Pancreas (tissue), 10 donors: ENCODE measurements around the gene KIFC3. TPM values are rescaled to one million over a fixed set of nuclear protein-coding genes. Genes with fewer than 3 reads are reported as not detected.

Source experiments
- ATAC-seq, 4 donors: fragments of 200-7000 bp; cut with Tn5 transposase; one replicate each; pipeline versions ENCODE4 v1.8.0 to v1.9.1; 2020; ENCODE audit warnings: mild to moderate bottlenecking in 4 of 4, moderate library complexity in 4 of 4
- DNase-seq, 6 donors: peaks; one replicate each; pipeline ENCODE4 v3.0.0-alpha.2; 2020
- FAIRE-seq: peaks from 2 replicates; lab custom pipeline; 2012; peaks lifted over from hg19 to GRCh38; lab: Jason Lieb, UNC
- H3K27ac ChIP-seq, 4 donors: fragments of 200-600 bp; sonication (generic); 1 replicate in 3 of 4; 2 replicates in 1 of 4; pipeline versions ENCODE4 v1.5.0 to v1.8.0; 2020
- H3K27me3 ChIP-seq, 4 donors: fragments of 200-600 bp; one replicate each; pipeline ENCODE4 v1.8.0; 2021
- H3K36me3 ChIP-seq, 3 donors: fragments of 200-600 bp; sonication (generic) in 1 of 3; one replicate each; pipeline versions ENCODE4 v1.5.0 to v1.8.0; 2020 to 2021
- H3K4me1 ChIP-seq, 3 donors: fragments of 200-600 bp; one replicate each; pipeline ENCODE4 v1.8.0; 2021
- H3K4me3 ChIP-seq, 4 donors: fragments of 200-600 bp; sonication (generic) in 2 of 4; one replicate each; pipeline versions ENCODE4 v1.5.0 to v1.8.0; 2020 to 2021
- H3K9me3 ChIP-seq, 4 donors: fragments of 200-600 bp; one replicate each; pipeline ENCODE4 v1.8.0; 2021
- WGBS, 2 donors: extraction: QIAGEN DNeasy Blood & Tissue Kit; methylation state at CpG; one replicate each; pipeline ENCODE4 v1.1.7; 2013; 5-methylcytosine and 5-hydroxymethylcytosine counted together
- intact Hi-C, 3 donors: fragments of 100-400 bp; cut with DNase I; formaldehyde crosslinking; loops; one replicate each; pipeline versions ENCODE4 v1.11.1 to v1.14.2; 2022
- microRNA-seq, 2 donors: library from miRNA; unstranded; fragments of <30 nt; microRNA quantifications; one replicate each; pipeline versions ENCODE4 to v1.1.0, GENCODE V29; 2019 to 2020
- polyA plus RNA-seq, 2 donors: library from polyadenylated mRNA; stranded (reverse); fragments of 200-250 nt; gene quantifications; one replicate each; pipeline ENCODE4 v1.2.3, GENCODE V29; 2013
- total RNA-seq, 6 donors: library from RNA; stranded (reverse); fragmentation: NEBNext Ultra II Directional in 4 of 6; extraction: Animal tissue kit (Norgen Biotek cat#: 25700) in 4 of 6; gene quantifications; one replicate each; pipeline versions ENCODE4 v1.2.1 to v1.2.4, GENCODE V29; 2021 to 2023
- TF ChIP-seq, protein P1 (sequence below), 4 donors: fragments of 200-600 bp; sonication (generic) in 3 of 4; IDR thresholded peaks; one replicate each; pipeline versions ENCODE4 v1.5.0 to v1.8.0; 2021; ENCODE audit warnings: antibody characterized with exemption in 4 of 4
- donor health status: healthy with polysubstance abuse.
- donor health status: DM: no; HTN: no; CAD: no; lungs with moderate emphysema.
- donor health status: DM: no; HTN: no; CAD: no.
- donor health status: control.
- donor health status: control.
- donor health status: Bipolar disorder and iron deficiency.
- donor health status: DM: yes; HTN: yes; CAD: no.
- donor health status: DM: no; HTN: no; CAD: no.
- donor health status: DM: no; HTN: no; CAD: no.
- donor health status: DM: yes; HTN: yes; CAD: no.

Gene KIFC3
- total and polyA plus RNA-seq, 8 donors = 33.8 to 284 (median 61.1) TPM

DNA sequence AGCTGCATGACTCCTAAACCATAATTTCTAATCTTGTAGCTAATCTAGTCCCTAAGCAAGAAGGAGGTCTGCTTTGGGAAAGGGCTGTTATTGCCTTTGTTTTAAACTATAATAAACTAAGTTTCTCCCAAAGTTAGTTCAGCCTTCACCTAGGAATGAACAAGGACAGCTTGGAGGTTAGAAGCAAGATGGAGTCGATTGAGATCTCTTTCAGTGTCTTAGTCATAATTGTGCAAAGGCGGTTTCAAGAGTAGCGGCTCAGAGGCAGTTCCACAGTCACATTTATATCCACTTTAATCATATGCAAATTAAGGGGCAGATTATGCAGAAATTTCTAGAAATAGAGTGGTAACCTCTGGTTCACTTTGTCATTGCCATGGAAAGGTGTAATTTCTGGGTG lies 90.3 kb downstream of the KIFC3 start:
- Histone ChIP-seq H3K36me3 (no peaks in the 10 kb centered on the region), H3K4me1 (no peaks in the 10 kb centered on the region), H3K4me3 (no peak overlapping the region), H3K9me3 (no peaks in the 10 kb centered on the region), H3K27ac (no peak overlapping the region), H3K27me3 (no peaks in the 10 kb centered on the region)
- WGBS, 2 donors = 92 to 93% methylated on average over 3 of the region's 3 CpGs
- DNase-seq (no peak), FAIRE-seq (no peak), ATAC-seq (no peak)
- TF ChIP-seq, protein P1, sequence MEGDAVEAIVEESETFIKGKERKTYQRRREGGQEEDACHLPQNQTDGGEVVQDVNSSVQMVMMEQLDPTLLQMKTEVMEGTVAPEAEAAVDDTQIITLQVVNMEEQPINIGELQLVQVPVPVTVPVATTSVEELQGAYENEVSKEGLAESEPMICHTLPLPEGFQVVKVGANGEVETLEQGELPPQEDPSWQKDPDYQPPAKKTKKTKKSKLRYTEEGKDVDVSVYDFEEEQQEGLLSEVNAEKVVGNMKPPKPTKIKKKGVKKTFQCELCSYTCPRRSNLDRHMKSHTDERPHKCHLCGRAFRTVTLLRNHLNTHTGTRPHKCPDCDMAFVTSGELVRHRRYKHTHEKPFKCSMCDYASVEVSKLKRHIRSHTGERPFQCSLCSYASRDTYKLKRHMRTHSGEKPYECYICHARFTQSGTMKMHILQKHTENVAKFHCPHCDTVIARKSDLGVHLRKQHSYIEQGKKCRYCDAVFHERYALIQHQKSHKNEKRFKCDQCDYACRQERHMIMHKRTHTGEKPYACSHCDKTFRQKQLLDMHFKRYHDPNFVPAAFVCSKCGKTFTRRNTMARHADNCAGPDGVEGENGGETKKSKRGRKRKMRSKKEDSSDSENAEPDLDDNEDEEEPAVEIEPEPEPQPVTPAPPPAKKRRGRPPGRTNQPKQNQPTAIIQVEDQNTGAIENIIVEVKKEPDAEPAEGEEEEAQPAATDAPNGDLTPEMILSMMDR (IDR thresholded peaks at IDR 0.05) = no peak
- intact Hi-C loops = no loop called here

DNA sequence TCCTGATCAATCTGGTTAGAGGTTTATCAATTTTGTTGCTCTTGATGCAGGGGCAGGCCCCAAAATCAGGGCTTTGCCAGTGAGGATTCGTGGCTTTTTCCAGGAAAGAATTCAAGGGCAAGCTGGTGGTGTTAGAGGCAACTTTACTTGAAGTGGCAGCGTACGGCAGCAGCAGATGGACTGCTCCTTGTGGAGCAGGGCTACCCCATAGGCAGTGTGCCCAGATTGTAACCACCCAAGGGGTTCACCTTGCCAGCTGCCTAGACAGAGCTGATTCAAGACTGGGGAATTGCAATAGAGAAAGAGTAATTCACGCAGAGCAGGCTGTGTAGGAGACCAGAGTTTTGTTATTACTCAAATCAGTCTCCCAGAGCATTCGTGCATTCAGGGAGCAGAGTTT lies 90.9 kb downstream of the KIFC3 start:
- ATAC-seq (no peak), DNase-seq (peak in 1 of 6 donors; percentile 18), FAIRE-seq (no peak)
- 88 to 96% methylated on average over 5 of the region's 5 CpGs for WGBS, 2 donors
- Histone ChIP-seq H3K27ac (no peak overlapping the region), H3K9me3 (no peaks in the 10 kb centered on the region), H3K4me1 (no peaks in the 10 kb centered on the region), H3K4me3 (no peak overlapping the region), H3K27me3 (no peaks in the 10 kb centered on the region), H3K36me3 (no peaks in the 10 kb centered on the region)
- intact Hi-C loops = no loop called here
- TF ChIP-seq, protein P1 (IDR thresholded peaks at IDR 0.05) = no peak

DNA sequence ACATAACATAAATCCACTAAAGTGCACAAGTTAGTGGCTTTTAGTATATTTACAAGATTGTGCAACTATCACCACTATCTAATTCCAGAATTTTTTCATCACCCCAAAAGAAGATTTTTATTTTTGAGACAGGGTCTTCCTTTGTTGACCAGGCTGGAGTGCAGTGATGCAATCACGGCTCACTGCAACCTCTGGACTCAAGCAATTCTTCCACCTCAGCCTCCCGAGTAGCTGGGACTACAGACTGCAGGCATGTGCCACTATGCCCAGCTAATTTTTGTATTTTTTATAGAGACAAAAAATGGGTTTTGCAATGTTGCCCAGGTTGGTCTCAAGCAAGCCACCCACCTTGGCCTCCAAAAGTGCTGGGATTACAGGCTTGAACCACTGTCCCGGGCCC lies 92.6 kb downstream of the KIFC3 start:
- intact Hi-C loops = no loop called here
- no peaks in the 10 kb centered on the region for H3K9me3 ChIP-seq
- peak in 1 of 6 donors; percentile 9 for DNase-seq
- no peak overlapping the region for H3K27ac ChIP-seq
- H3K4me3 ChIP-seq = no peak overlapping the region
- H3K27me3 ChIP-seq = no peaks in the 10 kb centered on the region
- peaks cover 3% of the 10 kb centered on the region in 3 donors for H3K4me1 ChIP-seq
- no peak for ATAC-seq
- 93 to 94% methylated on average over 3 of the region's 3 CpGs for WGBS, 2 donors
- TF ChIP-seq, protein P1 (IDR thresholded peaks at IDR 0.05) = no peak
- H3K36me3 ChIP-seq = no peaks in the 10 kb centered on the region
- FAIRE-seq = no peak

Small RNA genes within 50 kb of the gene (microRNA-seq; reads per million reads assigned to microRNA genes)
- gene MIR6772 = 0 to 0.39 reads per million in 2 donors

Other genes starting within 250 kb of the KIFC3 start
- gene ADGRG1, start 173.9 kb downstream of the KIFC3 start, total RNA-seq = 100 to 1,000 TPM in 1 of 6 donors, 10 to 100 TPM in 5; 51.3 to 102 (median 94.0) TPM
- gene ADGRG1, start 173.9 kb downstream of the KIFC3 start, polyA plus RNA-seq = 10 to 100 TPM; 36.4 to 47.6 TPM
- under 1 TPM; 0.14 to 0.73 (median 0.34) TPM for gene ADGRG3, start 134.2 kb downstream of the KIFC3 start, total RNA-seq
- under 1 TPM; 0.80 to 0.84 TPM for gene ADGRG3, start 134.2 kb downstream of the KIFC3 start, polyA plus RNA-seq
- 1 to 10 TPM in 1 of 6 donors, under 1 TPM in 5; 0.28 to 2.4 (median 0.61) TPM for gene DRC7, start 107.7 kb downstream of the KIFC3 start, total RNA-seq
- 1 to 10 TPM; 1.5 to 2.0 TPM for gene DRC7, start 107.7 kb downstream of the KIFC3 start, polyA plus RNA-seq
- 10 to 100 TPM in 4 of 6 donors, 1 to 10 TPM in 2; 7.8 to 14.5 (median 11.0) TPM for gene KATNB1, start 66.7 kb downstream of the KIFC3 start, total RNA-seq
- gene KATNB1, start 66.7 kb downstream of the KIFC3 start, polyA plus RNA-seq = 10 to 100 TPM; 14.1 to 17.0 TPM
- gene CNGB1, start 168.6 kb upstream of the KIFC3 start, total RNA-seq = under 1 TPM in 3 of 6 donors, not detected in 3; 0.03 to 0.43 (median 0.16) TPM
- under 1 TPM; 0.04 to 0.05 TPM for gene CNGB1, start 168.6 kb upstream of the KIFC3 start, polyA plus RNA-seq
- 1 to 10 TPM; 3.5 to 7.0 (median 4.9) TPM for gene ZNF319, start 198.2 kb upstream of the KIFC3 start, total RNA-seq
- gene ZNF319, start 198.2 kb upstream of the KIFC3 start, polyA plus RNA-seq = 1 to 10 TPM; 3.9 to 4.0 TPM
- 10 to 100 TPM; 13.5 to 23.6 (median 17.7) TPM for gene USB1, start 198.9 kb upstream of the KIFC3 start, total RNA-seq
- gene USB1, start 198.9 kb upstream of the KIFC3 start, polyA plus RNA-seq = 10 to 100 TPM; 16.5 to 19.3 TPM
- gene MMP15, start 223.3 kb upstream of the KIFC3 start, total RNA-seq = 10 to 100 TPM; 11.2 to 30.2 (median 17.7) TPM
- gene MMP15, start 223.3 kb upstream of the KIFC3 start, polyA plus RNA-seq = 10 to 100 TPM; 22.3 to 24.0 TPM